Measurements from ENCODE around the gene ADGRG3.

- TF ChIP-seq ZNF883 (CRISPR knock-in tag; IDR thresholded peaks at IDR 0.05; ENCODE audit: not compliant biosample characterization) (no peak), NONO (IDR thresholded peaks at IDR 0.05) (no peak), NONO (CRISPR knock-in tag; conservative IDR thresholded peaks at IDR 0.05) (no peak), CTCF (CRISPR knock-in tag; IDR thresholded peaks at IDR 0.05) (no peak), FOXO1 (CRISPR knock-in tag; IDR thresholded peaks at IDR 0.05) (no peak), RARA (CRISPR knock-in tag; IDR thresholded peaks at IDR 0.05) (no peak), ZNF333 (CRISPR knock-in tag; IDR thresholded peaks at IDR 0.05; ENCODE audit: borderline replicate concordance) (no peak)
Observed at GRCh38 chr16:57661936-57662906, 5.9 kb upstream of the ADGRG3 start.

Data from HepG2 (cell line).